ENCODE measurements around the gene AVPR1A. TPM values are rescaled to one million over a fixed set of nuclear protein-coding genes. Genes with fewer than 3 reads are reported as not detected.

AVPR1A gene
- total RNA-seq, 2 experiments from 2014 or later = not detected

DNA sequence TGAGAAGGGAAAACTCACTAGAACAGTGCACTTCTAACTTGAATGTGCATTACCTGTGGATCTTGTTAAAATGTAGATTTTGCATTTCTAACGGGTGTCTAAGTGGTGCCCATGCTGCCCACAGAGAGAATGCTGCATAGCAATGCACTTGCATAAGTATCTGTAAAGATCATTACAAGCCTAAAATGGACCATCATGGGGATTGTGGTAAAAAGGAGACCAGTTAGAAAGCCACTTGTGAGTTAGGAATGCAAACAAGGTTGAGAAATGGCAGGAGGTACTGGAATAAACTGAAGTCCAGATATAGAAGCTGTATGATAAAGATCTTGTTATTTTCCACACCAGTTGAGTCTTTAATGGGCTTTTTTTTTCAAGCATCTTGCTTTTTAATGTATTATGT is 18.8 kb downstream of the AVPR1A start:
- Histone ChIP-seq H3K27ac (ENCODE audit: low read depth, low read length, poor library complexity, severe bottlenecking) (no peak overlapping the region), H3K4me2 (ENCODE audit: low read length) (no peak overlapping the region), H3K79me2 (ENCODE audit: insufficient read depth, low read depth, low read length) (no peaks in the 10 kb centered on the region), H3K9me3 (ENCODE audit: low read length) (no peaks in the 10 kb centered on the region), H4K20me1 (ENCODE audit: insufficient read depth, low read length) (no peaks in the 10 kb centered on the region), H3K9me2 (ENCODE audit: insufficient read depth, low read length) (no peaks in the 10 kb centered on the region), H2AFZ (ENCODE audit: low read length) (no peak overlapping the region), H3K36me3 (ENCODE audit: insufficient read depth, low read length) (no peaks in the 10 kb centered on the region), H3K4me1 (ENCODE audit: insufficient read depth, low read length, poor library complexity, severe bottlenecking) (no peaks in the 10 kb centered on the region), H3K4me3 (ENCODE audit: low read depth, low read length, poor library complexity, severe bottlenecking) (no peak overlapping the region)
- no peak for DNase-seq (ENCODE audit: low spot score)
- ChIA-PET CTCF (ENCODE audit: unreplicated experiment) (no interaction called here), POLR2A (no interaction called here)
- TF ChIP-seq EZH2phosphoT487 (IDR thresholded peaks at IDR 0.05; ENCODE audit: borderline replicate concordance, low read depth, low read length) = no peak
- TF ChIP-seq, protein P1, sequence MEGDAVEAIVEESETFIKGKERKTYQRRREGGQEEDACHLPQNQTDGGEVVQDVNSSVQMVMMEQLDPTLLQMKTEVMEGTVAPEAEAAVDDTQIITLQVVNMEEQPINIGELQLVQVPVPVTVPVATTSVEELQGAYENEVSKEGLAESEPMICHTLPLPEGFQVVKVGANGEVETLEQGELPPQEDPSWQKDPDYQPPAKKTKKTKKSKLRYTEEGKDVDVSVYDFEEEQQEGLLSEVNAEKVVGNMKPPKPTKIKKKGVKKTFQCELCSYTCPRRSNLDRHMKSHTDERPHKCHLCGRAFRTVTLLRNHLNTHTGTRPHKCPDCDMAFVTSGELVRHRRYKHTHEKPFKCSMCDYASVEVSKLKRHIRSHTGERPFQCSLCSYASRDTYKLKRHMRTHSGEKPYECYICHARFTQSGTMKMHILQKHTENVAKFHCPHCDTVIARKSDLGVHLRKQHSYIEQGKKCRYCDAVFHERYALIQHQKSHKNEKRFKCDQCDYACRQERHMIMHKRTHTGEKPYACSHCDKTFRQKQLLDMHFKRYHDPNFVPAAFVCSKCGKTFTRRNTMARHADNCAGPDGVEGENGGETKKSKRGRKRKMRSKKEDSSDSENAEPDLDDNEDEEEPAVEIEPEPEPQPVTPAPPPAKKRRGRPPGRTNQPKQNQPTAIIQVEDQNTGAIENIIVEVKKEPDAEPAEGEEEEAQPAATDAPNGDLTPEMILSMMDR (conservative IDR thresholded peaks at IDR 0.05; ENCODE audit: low read length) = no peak
- BruUV-seq (replicated peaks) = no TSS peak
- intact Hi-C loops (cut with micrococcal nuclease; ENCODE audit: unreplicated experiment) = no loop called here

DNA sequence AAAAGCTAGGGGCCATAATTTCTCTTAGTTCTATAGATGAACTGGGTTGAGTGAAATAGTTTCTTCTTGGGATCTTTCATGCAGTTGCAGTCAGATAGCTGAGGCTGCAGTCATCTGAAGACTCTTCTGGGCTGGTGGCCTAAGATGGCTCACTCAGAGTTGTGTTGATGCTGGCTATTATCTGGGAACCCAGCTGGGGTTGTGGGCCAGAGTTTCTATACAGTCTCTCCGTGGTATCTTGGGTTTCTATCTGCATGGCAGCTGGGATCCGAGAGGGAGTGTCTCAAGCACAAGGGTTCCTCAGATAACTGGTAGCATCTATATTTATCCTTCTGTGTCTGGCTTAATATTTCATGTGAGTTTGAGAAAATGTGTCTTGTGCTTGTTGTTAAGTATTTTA is 21.1 kb downstream of the AVPR1A start:
- Histone ChIP-seq H3K79me2 (ENCODE audit: insufficient read depth, low read depth, low read length) (no peaks in the 10 kb centered on the region), H3K4me2 (ENCODE audit: low read length) (no peak overlapping the region), H4K20me1 (ENCODE audit: insufficient read depth, low read length) (no peaks in the 10 kb centered on the region), H3K27ac (ENCODE audit: low read depth, low read length, poor library complexity, severe bottlenecking) (no peak overlapping the region), H3K4me3 (ENCODE audit: low read depth, low read length, poor library complexity, severe bottlenecking) (no peak overlapping the region), H3K9me3 (ENCODE audit: low read length) (no peaks in the 10 kb centered on the region), H3K4me1 (ENCODE audit: insufficient read depth, low read length, poor library complexity, severe bottlenecking) (no peaks in the 10 kb centered on the region), H3K36me3 (ENCODE audit: insufficient read depth, low read length) (no peaks in the 10 kb centered on the region), H3K9me2 (ENCODE audit: insufficient read depth, low read length) (no peaks in the 10 kb centered on the region), H2AFZ (ENCODE audit: low read length) (no peak overlapping the region)
- intact Hi-C loops (cut with micrococcal nuclease; ENCODE audit: unreplicated experiment) = no loop called here
- CTCF ChIA-PET (ENCODE audit: unreplicated experiment) = no interaction called here
- BruUV-seq (replicated peaks) = no TSS peak
- TF ChIP-seq EZH2phosphoT487 (IDR thresholded peaks at IDR 0.05; ENCODE audit: borderline replicate concordance, low read depth, low read length) = no peak
- TF ChIP-seq, protein P1 (conservative IDR thresholded peaks at IDR 0.05; ENCODE audit: low read length) = no peak
- no peak for DNase-seq (ENCODE audit: low spot score)
- POLR2A ChIA-PET = interaction anchor here (0.6 to 2.1 kb wide), 2 partner anchors 8 to 59 kb away, joined by 5 to 6 read pairs; no protein-coding TSS in a partner anchor

DNA sequence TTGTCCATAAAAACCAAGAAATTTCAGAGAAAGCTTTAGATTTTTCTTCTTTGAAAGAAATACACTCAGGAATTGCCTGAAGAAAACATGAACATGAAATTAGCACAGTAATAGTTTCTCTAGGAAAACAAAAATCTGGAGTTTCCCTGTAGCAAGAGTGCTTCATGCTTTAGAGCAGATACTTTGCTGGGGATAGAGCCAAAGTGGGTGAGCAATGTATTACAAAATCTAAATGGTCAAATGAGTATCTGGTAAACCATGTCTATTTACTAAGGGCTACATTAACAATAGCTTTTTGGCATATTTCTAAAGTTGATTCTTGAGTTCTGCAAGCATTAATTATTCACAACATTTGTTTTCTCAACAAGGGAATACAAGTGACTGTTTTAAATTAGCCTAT is 26.2 kb downstream of the AVPR1A start:
- no peaks in the 10 kb centered on the region for H3K4me1 ChIP-seq (ENCODE audit: insufficient read depth, low read length, poor library complexity, severe bottlenecking)
- H3K9me3 ChIP-seq (ENCODE audit: low read length) = no peaks in the 10 kb centered on the region
- H3K36me3 ChIP-seq (ENCODE audit: insufficient read depth, low read length) = no peaks in the 10 kb centered on the region
- TF ChIP-seq EZH2phosphoT487 (IDR thresholded peaks at IDR 0.05; ENCODE audit: borderline replicate concordance, low read depth, low read length) = no peak
- TF ChIP-seq, protein P1 (conservative IDR thresholded peaks at IDR 0.05; ENCODE audit: low read length) = no peak
- no TSS peak for BruUV-seq (replicated peaks)
- no peak overlapping the region for H2AFZ ChIP-seq (ENCODE audit: low read length)
- ChIA-PET CTCF (ENCODE audit: unreplicated experiment) (no interaction called here), POLR2A (no interaction called here)
- intact Hi-C loops (cut with micrococcal nuclease; ENCODE audit: unreplicated experiment) = no loop called here
- no peak overlapping the region for H3K27ac ChIP-seq (ENCODE audit: low read depth, low read length, poor library complexity, severe bottlenecking)
- no peaks in the 10 kb centered on the region for H4K20me1 ChIP-seq (ENCODE audit: insufficient read depth, low read length)
- no peak overlapping the region for H3K4me3 ChIP-seq (ENCODE audit: low read depth, low read length, poor library complexity, severe bottlenecking)
- no peaks in the 10 kb centered on the region for H3K79me2 ChIP-seq (ENCODE audit: insufficient read depth, low read depth, low read length)
- no peaks in the 10 kb centered on the region for H3K9me2 ChIP-seq (ENCODE audit: insufficient read depth, low read length)
- no peak for DNase-seq (ENCODE audit: low spot score)
- no peak overlapping the region for H3K4me2 ChIP-seq (ENCODE audit: low read length)

Data from OCI-LY7 (cell line).